HG03439 (cell line): ENCODE measurements around the gene HUS1.
"Not testable (repeated sequence)": the region's sequence is repeated elsewhere in the genome, so short reads cannot be mapped to it uniquely, and the experiment has no call there.

Experiments used
- ATAC-seq: cut with Tn5 transposase; IDR thresholded peaks from one replicate; pipeline ENCODE4 v1.9.1; 2021; ENCODE audit warnings: mild to moderate bottlenecking, moderate library complexity; ENCODE audit not compliant: unreplicated experiment

HUS1 gene

GRCh38 chr7:47979145-47979831, at the start of gene HUS1:
TSS of gene HUS1 (minus strand) at chr7:47979615. CDS start at chr7:47979519, 96 bp downstream.
- ATAC-seq: peak; percentile 99

GRCh38 chr7:48028938-48029337, 49.5 kb upstream of the HUS1 start, which contains the start of gene SUN3:
TSS of gene SUN3 (minus strand) at chr7:48029107. CDS start at chr7:48028938, 169 bp downstream.
- no peak for ATAC-seq

- no peak for ATAC-seq
Observed at GRCh38 chr7:48025624-48026023, 46.2 kb upstream of the HUS1 start.

GRCh38 chr7:48017674-48018073, 38.3 kb upstream of the HUS1 start:
- no peak for ATAC-seq

- no peak for ATAC-seq
Observed at GRCh38 chr7:48016641-48017040, 37.2 kb upstream of the HUS1 start.

- ATAC-seq: no peak
Observed at GRCh38 chr7:48011951-48012350, 32.5 kb upstream of the HUS1 start.

GRCh38 chr7:48011323-48011722, 31.9 kb upstream of the HUS1 start:
- ATAC-seq: no peak

- no peak for ATAC-seq
Observed at GRCh38 chr7:48009954-48010353, 30.5 kb upstream of the HUS1 start.

- ATAC-seq: no peak
Observed at GRCh38 chr7:48009257-48009656, 29.8 kb upstream of the HUS1 start.

GRCh38 chr7:48006866-48007265, 27.5 kb upstream of the HUS1 start:
- ATAC-seq: no peak

- no peak for ATAC-seq
Observed at GRCh38 chr7:48004638-48005037, 25.2 kb upstream of the HUS1 start.

- ATAC-seq: no peak
Observed at GRCh38 chr7:48004032-48004431, 24.6 kb upstream of the HUS1 start.

GRCh38 chr7:48000164-48000563, 20.7 kb upstream of the HUS1 start:
- ATAC-seq: not testable (repeated sequence)

- no peak for ATAC-seq
Observed at GRCh38 chr7:47999413-47999812, 20.0 kb upstream of the HUS1 start.

- ATAC-seq: no peak
Observed at GRCh38 chr7:47992446-47992845, 13.0 kb upstream of the HUS1 start.

- ATAC-seq: peak; percentile 99
Observed at GRCh38 chr7:47991741-47992311, 12.4 kb upstream of the HUS1 start.

- ATAC-seq: no peak
Observed at GRCh38 chr7:47991270-47991669, 11.9 kb upstream of the HUS1 start.

GRCh38 chr7:47990592-47990991, 11.2 kb upstream of the HUS1 start:
- no peak for ATAC-seq

- ATAC-seq: not testable (repeated sequence)
Observed at GRCh38 chr7:47989607-47990400, 10.4 kb upstream of the HUS1 start.

GRCh38 chr7:47988496-47989386, 9.3 kb upstream of the HUS1 start:
- no peak for ATAC-seq

GRCh38 chr7:47982610-47983009, 3.2 kb upstream of the HUS1 start:
- ATAC-seq: no peak
